ENCODE results near the gene UBASH3A. TPM values are rescaled to one million over a fixed set of nuclear protein-coding genes. Genes with fewer than 3 reads are reported as not detected.

Gene UBASH3A
- total RNA-seq, 4 donors from 2014 or later = 0.41 TPM; not detected in 3

GRCh38 chr21:42396799-42397745 is 6.6 kb upstream of the UBASH3A start:
- in situ Hi-C loops (cut with MboI; ENCODE audit: low sequenced_read_pairs in 4 of 4) = no loop called here

GRCh38 chr21:42397746-42398394 is 5.8 kb upstream of the UBASH3A start:
- no peaks in the 10 kb centered on the region for H3K9me3 ChIP-seq
- no peak for ATAC-seq
- in situ Hi-C loops (cut with MboI; ENCODE audit: low sequenced_read_pairs in 4 of 4) (no loop called here), intact Hi-C loops (cut with DNase I; ENCODE audit: low total_unique reads) (no loop called here)
- no peak for DNase-seq
- H3K4me1 ChIP-seq = no peaks in the 10 kb centered on the region
- H3K36me3 ChIP-seq = no peaks in the 10 kb centered on the region
- H3K27me3 ChIP-seq = no peaks in the 10 kb centered on the region
- no peak overlapping the region for H3K4me3 ChIP-seq
- no peak overlapping the region for H3K27ac ChIP-seq
- no peak for TF ChIP-seq CTCF (IDR thresholded peaks at IDR 0.05 in 4 of 5, conservative IDR thresholded peaks at IDR 0.05 in 1 of 5)
- TF ChIP-seq POLR2A (IDR thresholded peaks at IDR 0.05) = no peak

More at GRCh38 chr21:42396799-42397745, 6.6 kb upstream of the UBASH3A start:
- ATAC-seq (no peak), DNase-seq (no peak)
- H3K27me3 ChIP-seq = no peaks in the 10 kb centered on the region
- no peak overlapping the region for H3K27ac ChIP-seq
- TF ChIP-seq CTCF (IDR thresholded peaks at IDR 0.05 in 4 of 5, conservative IDR thresholded peaks at IDR 0.05 in 1 of 5) (no peak), POLR2A (IDR thresholded peaks at IDR 0.05) (no peak)
- no peaks in the 10 kb centered on the region for H3K36me3 ChIP-seq
- no peaks in the 10 kb centered on the region for H3K4me1 ChIP-seq
- intact Hi-C loops (cut with DNase I; ENCODE audit: low total_unique reads) = no loop called here
- H3K9me3 ChIP-seq = no peaks in the 10 kb centered on the region
- no peak overlapping the region for H3K4me3 ChIP-seq

DNA sequence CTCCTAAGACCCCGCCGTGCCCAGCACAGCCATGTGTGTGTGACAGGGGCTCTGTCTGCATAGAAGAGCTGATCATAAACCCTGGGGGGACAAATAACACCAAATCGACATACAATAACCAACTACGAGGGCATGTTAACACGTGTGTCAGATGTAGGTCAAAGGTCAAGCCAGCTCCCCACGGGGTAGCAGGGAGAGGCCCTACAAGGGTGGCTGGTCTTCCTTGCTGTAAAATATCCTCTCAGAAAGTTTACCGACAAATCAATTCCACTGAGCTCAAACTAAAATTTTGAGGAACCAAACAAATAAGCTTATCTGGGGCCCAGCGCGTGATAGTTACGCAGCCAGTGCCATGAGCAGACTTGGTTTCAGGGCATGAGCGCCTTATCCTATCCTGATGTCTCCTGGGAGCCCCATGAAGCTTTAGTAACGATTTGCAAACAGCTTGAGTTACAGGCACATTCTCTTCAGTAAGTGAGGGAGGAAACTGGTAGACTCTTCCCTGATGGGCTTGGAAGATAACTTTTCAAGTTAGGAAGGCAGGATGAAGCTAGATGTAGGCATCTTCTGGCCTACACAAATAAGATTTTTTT is 5.2 kb upstream of the UBASH3A start:
- in situ Hi-C loops (cut with MboI; ENCODE audit: low sequenced_read_pairs in 4 of 4) = no loop called here
- no peak for ATAC-seq

DNA sequence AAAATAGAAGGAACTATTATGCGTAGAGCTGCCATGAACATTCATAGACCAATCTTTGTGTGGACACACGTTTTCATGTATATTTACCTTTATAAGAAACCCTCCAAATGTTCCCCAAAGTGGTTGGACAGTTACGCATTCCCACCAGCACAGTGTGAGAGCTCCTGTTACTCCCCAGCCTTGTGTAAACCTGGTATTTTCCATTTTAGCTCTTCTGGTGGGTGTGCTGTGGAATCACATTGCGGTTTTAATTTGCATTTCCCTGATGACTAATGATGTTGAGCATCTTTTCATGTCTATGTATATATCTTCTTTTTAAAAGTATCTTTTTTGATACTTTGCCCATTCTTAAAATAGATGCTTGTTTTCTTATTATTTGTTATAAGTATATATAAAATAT is 3.2 kb upstream of the UBASH3A start:
- H3K27me3 ChIP-seq = no peaks in the 10 kb centered on the region
- no peaks in the 10 kb centered on the region for H3K9me3 ChIP-seq
- DNase-seq (no peak), ATAC-seq (no peak)
- in situ Hi-C loops (cut with MboI; ENCODE audit: low sequenced_read_pairs in 4 of 4) = no loop called here
- no peak overlapping the region for H3K27ac ChIP-seq
- intact Hi-C loops (cut with DNase I; ENCODE audit: low total_unique reads) = no loop called here
- no peak overlapping the region for H3K4me3 ChIP-seq
- TF ChIP-seq CTCF (IDR thresholded peaks at IDR 0.05 in 4 of 5, conservative IDR thresholded peaks at IDR 0.05 in 1 of 5) (no peak), POLR2A (IDR thresholded peaks at IDR 0.05) (no peak)
- no peaks in the 10 kb centered on the region for H3K4me1 ChIP-seq
- no peaks in the 10 kb centered on the region for H3K36me3 ChIP-seq

More for the DNA sequence above, 5.2 kb upstream of the UBASH3A start:
- H3K36me3 ChIP-seq = no peaks in the 10 kb centered on the region
- H3K9me3 ChIP-seq = no peaks in the 10 kb centered on the region
- no peak for TF ChIP-seq CTCF (IDR thresholded peaks at IDR 0.05 in 4 of 5, conservative IDR thresholded peaks at IDR 0.05 in 1 of 5)
- TF ChIP-seq POLR2A (IDR thresholded peaks at IDR 0.05) = no peak
- no peaks in the 10 kb centered on the region for H3K27me3 ChIP-seq
- no peak overlapping the region for H3K4me3 ChIP-seq
- no peak overlapping the region for H3K27ac ChIP-seq
- intact Hi-C loops (cut with DNase I; ENCODE audit: low total_unique reads) = no loop called here
- no peaks in the 10 kb centered on the region for H3K4me1 ChIP-seq
- no peak for DNase-seq

Measured in gastrocnemius medialis (tissue), 4 donors.